Peyer's patch (tissue), 4 donors: ENCODE results near the gene TCF12.

Experiments used
- CTCF ChIP-seq, 6 experiments: fragments of 450-650 bp in 4 of 6; fragments of 200-600 bp in 2 of 6; sonication (generic) in 1 of 6; IDR thresholded peaks; one replicate each; pipeline ENCODE4 v1.5.1; 2017 to 2019; ENCODE audit warnings: antibody characterized with exemption in 6 of 6, mild to moderate bottlenecking in 3 of 6, moderate library complexity in 1 of 6
- POLR2A ChIP-seq, 2 donors: fragments of 450-650 bp; IDR thresholded peaks; one replicate each; pipeline ENCODE4 v1.5.1; 2017; ENCODE audit warnings: antibody characterized with exemption in 2 of 2, mild to moderate bottlenecking in 2 of 2, moderate library complexity in 2 of 2

- no peak for TF ChIP-seq CTCF (IDR thresholded peaks at IDR 0.05)
- no peak for TF ChIP-seq POLR2A (IDR thresholded peaks at IDR 0.05)
Observed at GRCh38 chr15:57089815-57090495, 171.5 kb downstream of the TCF12 start.
